HCT116 (cell line): ENCODE results near the gene EFNB2.

Experiments used
- EZH2 ChIP-seq: fragments of 200-600 bp; sonication (generic); IDR thresholded peaks from 2 replicates; pipeline ENCODE4 v1.6.1; 2017; ENCODE audit warnings: antibody characterized with exemption, mixed run types
- EZH2phosphoT487 ChIP-seq: fragments of 200-600 bp; IDR thresholded peaks from 2 replicates; pipeline ENCODE4 v1.6.1; 2018; ENCODE audit warnings: antibody characterized with exemption, borderline replicate concordance
- POLR2A ChIP-seq: IDR thresholded peaks from 2 replicates; pipeline ENCODE4 v1.7.0; 2011; ENCODE audit warnings: borderline replicate concordance; ENCODE audit not compliant: insufficient read depth, insufficient read length; ENCODE audit errors: extremely low read depth
- POLR2AphosphoS5 ChIP-seq: IDR thresholded peaks from 2 replicates; pipeline ENCODE4 v1.6.1; 2011; ENCODE audit warnings: mild to moderate bottlenecking, low read depth, low read length, moderate library complexity
- YY1 ChIP-seq: IDR thresholded peaks from 2 replicates; pipeline ENCODE4 v1.6.1; 2011; ENCODE audit warnings: low read length, low read depth, moderate library complexity, mild to moderate bottlenecking; ENCODE audit not compliant: insufficient replicate concordance; ENCODE audit errors: extremely low read depth
- ZFX ChIP-seq: fragments of 450-650 bp; IDR thresholded peaks from 2 replicates; pipeline ENCODE4 v1.6.1; 2017
- TF ChIP-seq, protein P1 (sequence below), 3 experiments: fragments of 200-600 bp in 1 of 3; sonication (generic) in 1 of 3; IDR thresholded peaks in 2 of 3; conservative IDR thresholded peaks in 1 of 3; 2 replicates each; pipeline ENCODE4 v1.5.1; 2012 to 2017; ENCODE audit warnings: low read depth in 2 of 3, low read length in 2 of 3, antibody characterized with exemption in 1 of 3, borderline replicate concordance in 1 of 3, control low read depth in 1 of 3, mild to moderate bottlenecking in 1 of 3, mixed read lengths in 1 of 3, mixed run types in 1 of 3, moderate library complexity in 1 of 3; ENCODE audit not compliant: insufficient read depth in 1 of 3
- TF ChIP-seq, protein P2 (sequence below): IDR thresholded peaks from 2 replicates; pipeline ENCODE4 v1.6.1; 2012

DNA sequence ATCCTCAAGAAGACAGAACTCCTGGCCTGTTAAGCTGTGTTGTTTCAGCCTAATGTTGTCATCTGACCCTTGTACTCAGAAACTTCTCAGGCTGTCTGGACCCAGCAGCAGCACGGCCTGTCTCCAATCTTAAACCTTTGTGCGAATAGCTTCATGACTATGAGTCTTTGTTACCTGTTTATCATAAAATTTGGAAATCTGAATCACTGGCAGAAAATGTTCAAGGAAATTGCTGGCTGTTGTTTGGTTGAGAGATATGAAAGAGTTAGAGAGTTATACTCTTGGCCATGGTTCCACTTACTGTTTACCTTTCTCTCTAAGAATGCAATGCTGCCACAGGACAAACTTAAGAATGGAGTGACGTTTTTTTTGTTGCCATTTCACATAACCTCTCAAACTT lies 59.6 kb downstream of the EFNB2 start:
- TF ChIP-seq POLR2AphosphoS5 (no peak), YY1 (no peak), POLR2A (no peak), EZH2 (no peak), ZFX (no peak), EZH2phosphoT487 (no peak)
- TF ChIP-seq, protein P1, sequence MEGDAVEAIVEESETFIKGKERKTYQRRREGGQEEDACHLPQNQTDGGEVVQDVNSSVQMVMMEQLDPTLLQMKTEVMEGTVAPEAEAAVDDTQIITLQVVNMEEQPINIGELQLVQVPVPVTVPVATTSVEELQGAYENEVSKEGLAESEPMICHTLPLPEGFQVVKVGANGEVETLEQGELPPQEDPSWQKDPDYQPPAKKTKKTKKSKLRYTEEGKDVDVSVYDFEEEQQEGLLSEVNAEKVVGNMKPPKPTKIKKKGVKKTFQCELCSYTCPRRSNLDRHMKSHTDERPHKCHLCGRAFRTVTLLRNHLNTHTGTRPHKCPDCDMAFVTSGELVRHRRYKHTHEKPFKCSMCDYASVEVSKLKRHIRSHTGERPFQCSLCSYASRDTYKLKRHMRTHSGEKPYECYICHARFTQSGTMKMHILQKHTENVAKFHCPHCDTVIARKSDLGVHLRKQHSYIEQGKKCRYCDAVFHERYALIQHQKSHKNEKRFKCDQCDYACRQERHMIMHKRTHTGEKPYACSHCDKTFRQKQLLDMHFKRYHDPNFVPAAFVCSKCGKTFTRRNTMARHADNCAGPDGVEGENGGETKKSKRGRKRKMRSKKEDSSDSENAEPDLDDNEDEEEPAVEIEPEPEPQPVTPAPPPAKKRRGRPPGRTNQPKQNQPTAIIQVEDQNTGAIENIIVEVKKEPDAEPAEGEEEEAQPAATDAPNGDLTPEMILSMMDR (IDR thresholded peaks at IDR 0.05 in 2 of 3, conservative IDR thresholded peaks at IDR 0.05 in 1 of 3; ENCODE audit: borderline replicate concordance in 1 of 3, insufficient read depth in 1 of 3, low read depth in 2 of 3, low read length in 2 of 3): no peak
- TF ChIP-seq, protein P2, sequence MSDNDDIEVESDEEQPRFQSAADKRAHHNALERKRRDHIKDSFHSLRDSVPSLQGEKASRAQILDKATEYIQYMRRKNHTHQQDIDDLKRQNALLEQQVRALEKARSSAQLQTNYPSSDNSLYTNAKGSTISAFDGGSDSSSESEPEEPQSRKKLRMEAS: no peak
